ENCODE measurements around the gene GDF2. TPM values are rescaled to one million over a fixed set of nuclear protein-coding genes. Genes with fewer than 3 reads are reported as not detected.

GDF2 gene
- total RNA-seq, 1 experiment from 2014 or later, result not detected

- Histone ChIP-seq H3K27me3 (replicated peaks; ENCODE audit: insufficient read depth, low read depth, low read length, poor library complexity) (no peaks in the 10 kb centered on the region), H3K4me3 (ENCODE audit: low read depth, low read length, poor library complexity, severe bottlenecking) (no peak overlapping the region), H3K9me3 (ENCODE audit: low read depth, low read length, poor library complexity, severe bottlenecking) (no peaks in the 10 kb centered on the region), H3K36me3 (ENCODE audit: insufficient read depth, low read length, poor library complexity, severe bottlenecking) (no peaks in the 10 kb centered on the region), H3K27ac (ENCODE audit: low read depth, low read length, poor library complexity, severe bottlenecking) (no peak overlapping the region), H3K4me1 (ENCODE audit: insufficient read depth, low read length, poor library complexity, severe bottlenecking) (no peaks in the 10 kb centered on the region)
- BruUV-seq (replicated peaks), result no TSS peak
- TF ChIP-seq EZH2 (IDR thresholded peaks at IDR 0.05; ENCODE audit: borderline replicate concordance, low read depth, low read length, poor library complexity, severe bottlenecking) (no peak), CTCF (conservative IDR thresholded peaks at IDR 0.05; ENCODE audit: low read depth, low read length) (no peak)
- ChIA-PET POLR2A (ENCODE audit: low non-redundant PET) (no interaction called here), CTCF (no interaction called here)
- no peak for DNase-seq (ENCODE audit: low spot score)
- intact Hi-C loops (cut with micrococcal nuclease; ENCODE audit: unreplicated experiment), result no loop called here
Observed at GRCh38 chr10:47329855-47330254, 7.6 kb downstream of the GDF2 start.

- H3K4me3 ChIP-seq (ENCODE audit: low read depth, low read length, poor library complexity, severe bottlenecking), result no peak overlapping the region
- no peaks in the 10 kb centered on the region for H3K36me3 ChIP-seq (ENCODE audit: insufficient read depth, low read length, poor library complexity, severe bottlenecking)
- no TSS peak for BruUV-seq (replicated peaks)
- no peaks in the 10 kb centered on the region for H3K27me3 ChIP-seq (replicated peaks; ENCODE audit: insufficient read depth, low read depth, low read length, poor library complexity)
- CTCF ChIA-PET, result no interaction called here
- intact Hi-C loops (cut with micrococcal nuclease; ENCODE audit: unreplicated experiment), result no loop called here
- H3K9me3 ChIP-seq (ENCODE audit: low read depth, low read length, poor library complexity, severe bottlenecking), result no peaks in the 10 kb centered on the region
- POLR2A ChIA-PET (ENCODE audit: low non-redundant PET), result no interaction called here
- H3K4me1 ChIP-seq (ENCODE audit: insufficient read depth, low read length, poor library complexity, severe bottlenecking), result no peaks in the 10 kb centered on the region
- H3K27ac ChIP-seq (ENCODE audit: low read depth, low read length, poor library complexity, severe bottlenecking), result no peak overlapping the region
- no peak for DNase-seq (ENCODE audit: low spot score)
- no peak for TF ChIP-seq EZH2 (IDR thresholded peaks at IDR 0.05; ENCODE audit: borderline replicate concordance, low read depth, low read length, poor library complexity, severe bottlenecking)
- TF ChIP-seq CTCF (conservative IDR thresholded peaks at IDR 0.05; ENCODE audit: low read depth, low read length), result no peak
Observed at GRCh38 chr10:47330366-47330765, 8.1 kb downstream of the GDF2 start.

- ChIA-PET POLR2A (ENCODE audit: low non-redundant PET) (no interaction called here), CTCF (no interaction called here)
- BruUV-seq (replicated peaks), result no TSS peak
- Histone ChIP-seq H3K36me3 (ENCODE audit: insufficient read depth, low read length, poor library complexity, severe bottlenecking) (no peaks in the 10 kb centered on the region), H3K27ac (ENCODE audit: low read depth, low read length, poor library complexity, severe bottlenecking) (no peak overlapping the region), H3K4me1 (ENCODE audit: insufficient read depth, low read length, poor library complexity, severe bottlenecking) (no peaks in the 10 kb centered on the region), H3K27me3 (replicated peaks; ENCODE audit: insufficient read depth, low read depth, low read length, poor library complexity) (no peaks in the 10 kb centered on the region), H3K9me3 (ENCODE audit: low read depth, low read length, poor library complexity, severe bottlenecking) (no peaks in the 10 kb centered on the region), H3K4me3 (ENCODE audit: low read depth, low read length, poor library complexity, severe bottlenecking) (no peak overlapping the region)
- intact Hi-C loops (cut with micrococcal nuclease; ENCODE audit: unreplicated experiment), result no loop called here
- TF ChIP-seq CTCF (conservative IDR thresholded peaks at IDR 0.05; ENCODE audit: low read depth, low read length) (no peak), EZH2 (IDR thresholded peaks at IDR 0.05; ENCODE audit: borderline replicate concordance, low read depth, low read length, poor library complexity, severe bottlenecking) (no peak)
- no peak for DNase-seq (ENCODE audit: low spot score)
Observed at GRCh38 chr10:47330804-47331203, 8.6 kb downstream of the GDF2 start.
